Stimulated activated CD8-positive, alpha-beta memory T cell treated with anti-CD3 and anti-CD28 coated beads, Interleukin-2, amount 100 ng/mL, for 1 hour (primary cell): ENCODE data around the gene PRPS2.

ENCODE experiments used
- DNase-seq, 2 donors: peaks; one replicate each; pipeline ENCODE4 v3.0.0-alpha.2; 2020; ENCODE audit warnings: low read depth in 2 of 2

Gene PRPS2

DNA sequence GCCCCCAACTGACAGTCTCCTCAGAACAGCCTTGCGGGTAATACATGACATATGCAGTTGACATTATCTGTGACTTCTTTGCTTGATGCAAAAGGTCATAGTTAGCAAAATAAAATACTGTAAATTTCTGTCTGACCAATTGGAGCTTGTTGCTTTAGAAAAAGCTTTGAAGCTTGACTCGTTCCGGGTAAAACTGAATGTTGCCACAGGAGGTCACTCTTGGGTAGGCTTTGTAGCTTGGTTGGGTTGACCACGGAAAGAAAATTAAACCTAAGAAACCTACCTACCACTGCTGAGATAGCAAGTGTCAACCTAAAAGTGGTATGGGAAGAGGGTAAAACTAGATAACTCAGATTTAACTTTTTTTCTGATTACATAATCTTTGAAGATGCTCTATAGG, 23.2 kb downstream of the PRPS2 start:
- no peak for DNase-seq

DNA sequence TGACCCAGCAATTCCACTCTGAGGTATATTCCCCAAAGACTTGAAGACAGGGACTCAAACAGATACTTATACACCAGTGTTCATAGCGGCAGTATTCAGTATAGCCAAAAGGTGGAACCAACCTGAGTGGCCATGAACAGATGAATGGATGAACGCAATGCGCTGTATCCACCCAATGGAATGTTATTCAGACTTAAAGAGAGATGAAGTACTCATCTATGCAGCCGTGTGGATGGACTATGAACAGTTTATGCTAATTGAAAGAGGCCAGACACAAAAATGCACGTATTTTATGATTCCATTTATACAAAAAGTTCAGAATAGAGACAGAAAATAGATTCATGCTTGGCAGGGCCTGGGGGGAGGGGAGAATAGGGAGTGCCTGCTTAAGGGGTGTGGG, 26.3 kb downstream of the PRPS2 start:
- DNase-seq: no peak

DNA sequence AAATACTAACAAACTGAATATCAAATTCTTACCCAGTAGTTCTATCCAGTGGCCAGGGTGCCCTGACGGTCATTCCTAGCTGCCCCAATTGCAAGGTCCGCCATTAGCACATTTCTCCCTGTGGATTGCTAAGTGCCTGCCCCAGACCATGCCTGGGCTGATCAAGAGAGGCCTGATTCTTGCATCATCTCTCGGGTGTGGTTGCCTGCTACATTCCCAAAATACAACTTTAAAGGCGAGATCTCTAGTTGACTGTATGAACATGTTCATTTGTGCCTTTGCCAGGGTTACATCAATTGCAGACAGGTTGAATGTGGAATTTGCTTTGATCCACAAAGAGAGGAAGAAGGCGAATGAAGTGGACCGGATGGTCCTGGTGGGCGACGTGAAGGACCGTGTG, 28.0 kb downstream of the PRPS2 start:
- DNase-seq: no peak

DNA sequence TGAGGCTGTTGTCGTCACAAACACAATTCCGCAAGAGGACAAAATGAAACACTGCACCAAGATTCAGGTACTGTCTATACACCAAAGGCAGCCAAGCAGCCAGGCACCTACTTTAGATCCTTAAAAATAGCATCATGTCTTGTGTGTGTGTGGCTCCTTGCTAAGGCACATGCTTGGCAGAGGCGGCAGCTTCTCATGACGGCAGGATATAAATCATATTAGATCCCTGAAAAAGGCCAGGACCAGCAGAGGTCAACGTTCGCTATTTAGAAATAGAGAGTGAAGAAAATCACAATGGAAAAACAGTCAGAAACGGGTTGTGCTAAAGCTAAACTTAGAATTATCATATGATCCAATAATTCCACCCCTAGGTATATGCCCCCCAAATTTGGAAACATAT, 29.5 kb downstream of the PRPS2 start:
- DNase-seq: no peak

- DNase-seq: no peak
Observed at GRCh38 chrX:12824944-12825343, 33.7 kb downstream of the PRPS2 start.

- no peak for DNase-seq
Observed at GRCh38 chrX:12825801-12826200, 34.6 kb downstream of the PRPS2 start.

DNA sequence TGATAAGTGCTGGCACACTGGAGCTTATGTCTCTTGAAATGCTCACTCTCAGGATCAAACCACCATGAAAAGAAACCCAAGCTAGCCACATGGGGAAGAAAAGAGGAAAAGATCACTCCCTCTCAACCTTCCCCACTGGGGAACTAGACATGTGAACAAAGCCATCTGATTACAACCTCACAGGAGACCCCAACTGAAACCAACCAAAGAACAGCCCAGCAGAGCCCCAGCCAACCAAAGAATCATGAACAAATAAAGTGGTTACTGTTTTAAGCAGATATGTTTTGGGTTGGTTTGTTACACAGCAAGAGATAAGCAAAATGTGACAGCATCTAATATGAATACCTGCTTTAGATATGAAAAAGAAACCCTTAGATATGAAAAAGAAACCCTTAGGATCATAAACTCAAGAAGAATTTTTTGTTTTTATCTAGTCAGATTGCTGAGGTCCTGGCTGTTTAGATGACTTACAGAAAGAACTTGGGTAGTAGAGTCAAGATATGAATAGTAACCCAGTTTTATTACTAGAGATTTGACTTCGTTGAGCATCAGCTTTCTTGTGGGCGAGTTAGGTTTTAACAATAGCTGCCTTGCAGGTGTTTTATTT, 52.0 kb downstream of the PRPS2 start:
- DNase-seq: no peak

GRCh38 chrX:12843668-12844279, 52.6 kb downstream of the PRPS2 start:
- DNase-seq: no peak

- no peak for DNase-seq
Observed at GRCh38 chrX:12844319-12844718, 53.1 kb downstream of the PRPS2 start.

DNA sequence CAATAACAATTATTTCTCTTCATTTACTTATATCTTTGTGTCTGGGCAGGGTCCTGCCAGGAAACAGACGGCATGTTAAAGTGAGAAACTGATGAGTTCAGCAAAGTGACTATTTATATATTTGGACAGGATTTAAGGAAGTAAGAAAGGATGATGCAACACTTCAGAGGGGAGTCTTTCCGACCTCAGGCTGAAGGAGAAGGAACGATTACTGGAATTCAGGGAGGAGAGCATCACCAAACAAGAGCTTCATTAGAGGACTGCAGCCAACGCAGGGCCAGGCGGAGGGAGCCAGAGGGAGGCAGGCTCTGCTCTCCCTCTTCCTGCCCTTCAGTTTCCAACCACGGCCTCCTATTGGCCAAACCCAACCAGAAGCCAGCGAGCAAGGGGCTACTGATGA, 74.1 kb downstream of the PRPS2 start:
- DNase-seq: no peak

DNA sequence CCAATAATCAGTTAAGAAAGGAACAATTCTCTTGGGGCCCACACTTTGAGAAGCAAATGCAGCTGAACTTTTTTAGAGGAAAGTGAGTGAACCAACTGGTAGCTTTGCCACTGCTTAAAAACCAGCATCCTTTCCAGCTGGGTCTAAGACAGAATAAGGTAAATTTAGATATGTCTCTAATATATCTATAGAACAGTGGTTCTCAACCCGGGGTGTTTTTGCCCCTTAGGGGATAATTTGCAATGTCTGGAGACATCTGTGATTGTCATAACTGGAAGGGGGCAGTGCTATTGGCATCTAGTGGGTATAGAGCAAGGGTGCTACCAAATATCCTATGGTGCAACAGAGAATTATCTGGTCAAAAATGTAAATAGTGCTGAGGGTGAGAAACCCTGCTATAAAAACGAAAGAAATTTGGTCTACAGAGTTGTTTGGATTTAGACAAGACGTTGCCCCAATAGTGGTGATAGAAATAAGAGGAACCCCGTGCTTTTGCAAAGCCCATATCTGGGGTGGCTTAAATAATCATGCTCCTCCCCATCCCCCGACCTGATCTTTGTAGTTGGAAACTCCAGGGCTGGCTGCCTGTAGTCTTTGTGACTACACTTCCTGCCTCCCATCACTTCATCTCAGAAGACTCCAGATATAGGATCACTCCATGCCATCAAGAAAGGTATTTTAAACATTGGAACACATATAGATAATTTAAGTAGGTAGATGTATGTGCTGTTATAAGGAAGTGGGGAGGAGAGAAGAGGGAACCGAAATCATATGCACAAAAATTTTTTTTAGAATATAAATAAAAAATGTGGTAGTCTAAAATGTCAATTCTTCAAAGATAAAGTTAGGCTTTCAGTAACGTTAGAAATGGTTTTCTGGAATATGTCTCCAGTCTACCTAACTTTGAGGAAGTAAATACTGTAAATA, 75.5 kb downstream of the PRPS2 start, which contains the start of gene TLR7:
Gene TLR7 (plus strand): TSS at position 622 of the 927 bp plus-strand sequence. CDS start 507 bp downstream, outside the sequence.
- DNase-seq: no peak

GRCh38 chrX:12867685-12868084, 76.5 kb downstream of the PRPS2 start:
- DNase-seq: no peak

GRCh38 chrX:12868747-12869146, 77.5 kb downstream of the PRPS2 start:
- DNase-seq: no peak

DNA sequence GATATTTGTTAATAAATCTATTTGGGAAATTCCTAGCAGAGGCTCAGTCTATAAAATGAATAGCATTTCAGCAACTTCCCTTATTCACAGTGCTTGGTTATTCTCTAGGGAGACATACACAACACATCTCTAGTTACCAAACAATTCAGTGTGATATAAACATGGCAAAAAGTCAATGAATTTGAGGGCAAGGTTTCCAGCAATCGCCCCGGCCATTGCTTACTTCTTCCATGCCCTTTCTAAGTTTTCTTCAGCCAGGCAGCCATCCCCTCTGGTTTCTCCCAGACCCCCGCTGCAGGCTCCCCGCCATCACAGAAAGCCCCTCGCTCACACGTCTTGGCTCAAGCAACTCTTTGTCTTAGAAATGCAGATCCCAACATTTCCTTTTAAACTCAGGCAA, 80.0 kb downstream of the PRPS2 start:
- DNase-seq: no peak

- DNase-seq: no peak
Observed at GRCh38 chrX:12872741-12873140, 81.5 kb downstream of the PRPS2 start.
